T-helper 22 cell (primary cell): ENCODE data around the gene IFTAP.
"Not testable (repeated sequence)": the region's sequence is repeated elsewhere in the genome, so short reads cannot be mapped to it uniquely, and the experiment has no call there.

ENCODE experiments used
- DNase-seq: peaks from one replicate; pipeline ENCODE4 v3.0.0-alpha.2; 2020; ENCODE audit warnings: low read depth

Gene IFTAP

GRCh38 chr11:36638556-36638955 is 44.3 kb downstream of the IFTAP start:
- no peak for DNase-seq

GRCh38 chr11:36657610-36658267 is 63.4 kb downstream of the IFTAP start:
- DNase-seq = no peak

- DNase-seq = not testable (repeated sequence)
Measured at GRCh38 chr11:36661359-36661758, 67.1 kb downstream of the IFTAP start.

- DNase-seq = no peak
Measured at GRCh38 chr11:36672815-36673450, 78.6 kb downstream of the IFTAP start.

GRCh38 chr11:36679547-36679946 is 85.2 kb downstream of the IFTAP start:
- DNase-seq = not testable (repeated sequence)

- DNase-seq = no peak
Measured at GRCh38 chr11:36683818-36684217, 89.5 kb downstream of the IFTAP start.

- DNase-seq = peak; percentile 1
Measured at GRCh38 chr11:36684840-36685801, 90.8 kb downstream of the IFTAP start.

- no peak for DNase-seq
Measured at GRCh38 chr11:36688132-36688531, 93.8 kb downstream of the IFTAP start.

- no peak for DNase-seq
Measured at GRCh38 chr11:36688571-36689291, 94.4 kb downstream of the IFTAP start.

- DNase-seq = no peak
Measured at GRCh38 chr11:36689442-36689841, 95.1 kb downstream of the IFTAP start.

GRCh38 chr11:36692704-36693103 is 98.4 kb downstream of the IFTAP start:
- DNase-seq = no peak

GRCh38 chr11:36693139-36693843 is 99.0 kb downstream of the IFTAP start:
- DNase-seq = no peak

- DNase-seq = no peak
Measured at GRCh38 chr11:36695111-36695510, 100.8 kb downstream of the IFTAP start.

GRCh38 chr11:36695571-36695970 is 101.3 kb downstream of the IFTAP start:
- no peak for DNase-seq

- DNase-seq = no peak
Measured at GRCh38 chr11:36696550-36696949, 102.2 kb downstream of the IFTAP start.

- DNase-seq = no peak
Measured at GRCh38 chr11:36699271-36699670, 105.0 kb downstream of the IFTAP start.

GRCh38 chr11:36700246-36700645 is 105.9 kb downstream of the IFTAP start:
- DNase-seq = no peak

- no peak for DNase-seq
Measured at GRCh38 chr11:36702330-36703054, 108.2 kb downstream of the IFTAP start.

GRCh38 chr11:36703055-36703404 is 108.7 kb downstream of the IFTAP start:
- no peak for DNase-seq
